ENCODE results near the gene ESR1. TPM values are rescaled to one million over a fixed set of nuclear protein-coding genes. Genes with fewer than 3 reads are reported as not detected.

Gene ESR1
- 1 to 10 TPM in 1 of 4 donors, under 1 TPM in 3; 0.60 to 1.2 (median 0.71) TPM for polyA plus RNA-seq (ENCODE audit: insufficient read length in 4 of 4)

- DNase-seq (ENCODE audit: low read depth in 4 of 4, low spot score in 3 of 4), result peak in 1 of 4 donors; percentile 12
Observed at GRCh38 chr6:151807513-151808370, at the start of gene ESR1. ESR1 (plus strand) TSS chr6:151807682; CDS start chr6:151807913, 231 bp downstream.

DNA sequence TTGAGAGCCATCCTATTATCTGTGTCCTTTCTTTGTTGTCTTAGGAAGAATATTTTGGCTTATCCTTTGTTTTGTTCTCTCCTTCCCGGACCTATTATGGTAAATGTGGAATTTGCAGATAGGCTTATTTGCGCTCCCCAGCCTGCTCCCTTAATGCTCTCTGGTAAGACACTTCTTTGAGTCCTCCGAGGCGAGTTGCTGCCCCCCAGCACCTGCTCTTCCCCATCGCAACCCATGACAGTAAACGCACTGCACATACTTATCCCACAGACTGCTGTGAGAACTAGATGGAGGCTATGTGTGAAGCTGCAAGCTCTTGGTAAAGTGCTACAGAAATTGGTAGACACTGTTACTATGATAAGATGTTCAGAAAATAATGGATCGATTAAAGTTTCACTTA is 47.0 kb upstream of the ESR1 start:
- DNase-seq (ENCODE audit: low read depth in 4 of 4, low spot score in 3 of 4), result no peak

- no peak for DNase-seq (ENCODE audit: low read depth in 4 of 4, low spot score in 3 of 4)
Observed at GRCh38 chr6:151761851-151762250, 45.6 kb upstream of the ESR1 start.

GRCh38 chr6:151762817-151763216 is 44.7 kb upstream of the ESR1 start:
- DNase-seq (ENCODE audit: low read depth in 4 of 4, low spot score in 3 of 4), result no peak

DNA sequence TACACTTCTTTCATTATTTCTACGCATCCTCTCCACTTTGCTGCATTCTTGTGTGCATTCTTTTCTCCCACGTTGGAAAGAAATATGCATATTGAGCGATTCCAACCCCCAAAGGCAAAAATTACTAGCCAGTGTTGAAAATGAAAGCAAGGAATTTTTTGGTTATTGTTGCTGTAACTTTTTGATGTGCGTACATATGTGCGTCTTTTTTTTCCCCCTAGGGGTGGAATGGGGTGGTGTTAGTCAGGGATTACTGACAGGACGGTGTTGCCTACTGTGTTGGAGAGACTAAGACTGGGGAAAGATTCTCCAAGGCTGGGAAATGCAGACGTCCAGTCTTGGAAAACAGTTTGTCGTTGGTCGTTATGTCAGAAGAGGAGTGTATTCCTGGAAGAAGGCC is 44.2 kb upstream of the ESR1 start:
- DNase-seq (ENCODE audit: low read depth in 4 of 4, low spot score in 3 of 4), result no peak

DNA sequence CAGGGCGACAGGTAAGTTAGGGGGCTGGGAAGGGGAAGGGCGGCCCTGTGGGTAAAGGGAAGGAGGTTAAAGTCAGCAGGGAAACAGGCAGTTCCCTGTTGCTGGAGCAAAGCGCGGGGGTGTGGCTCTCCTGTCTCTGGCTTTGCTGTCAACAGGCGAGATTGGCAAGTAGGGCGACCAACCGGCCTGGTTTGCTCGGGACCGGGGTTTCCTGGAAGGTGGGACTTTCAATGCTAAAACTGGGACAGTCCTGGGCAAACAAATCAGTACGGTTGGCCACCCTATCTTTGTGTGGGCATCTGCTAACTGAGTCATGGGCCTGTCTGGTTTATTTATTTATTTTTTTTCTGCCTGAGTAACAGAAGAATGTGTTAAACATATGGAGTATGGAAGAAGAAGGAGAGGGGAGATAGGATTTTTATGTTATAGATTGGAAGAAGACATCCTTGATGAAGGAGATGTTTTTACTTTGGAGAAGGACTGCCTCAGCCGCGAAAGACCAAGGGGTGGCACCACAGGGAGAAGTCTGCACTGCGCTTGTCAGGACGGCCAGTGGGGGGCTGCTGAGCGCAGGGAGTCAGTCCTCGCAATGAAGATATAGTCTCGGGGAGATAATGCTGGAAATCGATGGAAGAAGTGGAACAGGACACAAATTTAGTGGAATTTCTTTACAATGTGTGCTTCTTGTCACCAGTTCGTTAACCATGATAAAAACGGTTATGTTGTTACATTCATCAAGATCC is 43.4 kb upstream of the ESR1 start:
- peak; percentile 20 to 28 (median 24) for DNase-seq (ENCODE audit: low read depth in 4 of 4, low spot score in 3 of 4)

DNA sequence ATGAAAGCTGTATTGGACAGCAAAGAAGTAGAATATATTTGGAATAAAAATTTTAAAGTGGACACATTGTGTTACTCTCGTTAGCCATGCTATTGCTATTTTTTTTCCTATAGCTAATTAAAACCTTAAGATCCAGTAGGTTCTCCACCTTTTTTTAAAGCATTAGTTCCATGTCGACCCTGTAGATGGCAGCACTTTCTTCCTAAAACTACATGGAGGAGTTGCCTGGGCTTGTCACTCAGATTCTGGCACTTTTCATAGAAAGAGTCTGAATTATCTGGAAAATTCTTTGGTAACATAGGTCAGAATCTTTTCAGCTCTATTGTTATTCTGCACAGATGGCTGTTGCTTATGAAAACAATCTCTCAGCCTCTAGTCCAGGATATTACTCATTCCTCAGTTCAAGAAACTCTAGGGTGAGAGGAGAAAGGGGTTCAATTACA is 42.0 kb upstream of the ESR1 start:
- DNase-seq (ENCODE audit: low read depth in 4 of 4, low spot score in 3 of 4), result peak; percentile 29 to 49 (median 44)

DNA sequence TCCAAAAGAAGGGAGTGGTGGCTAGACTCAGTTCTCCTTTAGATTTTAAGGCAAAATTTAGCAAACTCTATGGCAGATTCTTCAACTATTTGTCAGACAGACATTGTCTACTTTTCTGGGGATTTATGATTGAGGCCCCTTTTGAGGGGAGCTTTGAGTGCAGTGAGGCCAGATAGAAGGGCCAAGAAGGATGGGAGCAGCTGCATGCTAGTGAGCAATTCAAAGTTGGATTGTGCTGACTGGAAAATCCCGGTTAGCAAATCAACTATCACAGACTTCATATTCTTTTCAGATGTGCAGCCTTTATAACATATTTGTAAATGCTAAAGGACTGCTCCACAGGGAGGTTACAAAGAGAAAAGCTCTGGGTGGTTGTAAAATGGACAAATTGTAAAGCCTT is 35.0 kb upstream of the ESR1 start:
- DNase-seq (ENCODE audit: low read depth in 4 of 4, low spot score in 3 of 4), result no peak

- DNase-seq (ENCODE audit: low read depth in 4 of 4, low spot score in 3 of 4), result no peak
Observed at GRCh38 chr6:151773382-151773781, 34.1 kb upstream of the ESR1 start.

- no peak for DNase-seq (ENCODE audit: low read depth in 4 of 4, low spot score in 3 of 4)
Observed at GRCh38 chr6:151782560-151782959, 24.9 kb upstream of the ESR1 start.

DNA sequence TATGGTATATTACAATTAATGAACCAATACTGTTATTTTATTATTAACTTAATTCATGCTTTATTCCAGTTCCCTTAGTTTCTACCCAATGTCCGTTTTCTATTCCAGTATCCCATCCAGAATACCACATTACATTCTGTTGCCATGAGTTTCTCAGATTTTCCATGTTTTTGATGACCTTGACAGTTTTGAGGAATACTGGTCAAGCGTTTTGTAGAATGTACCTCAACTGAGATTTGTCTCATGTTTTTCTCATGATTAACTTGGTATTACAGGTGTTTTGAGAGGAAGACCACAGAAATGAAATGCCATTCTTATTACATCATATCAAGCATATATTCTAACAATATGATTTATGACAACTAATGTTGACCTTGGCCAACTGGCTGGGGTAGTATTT is 23.8 kb upstream of the ESR1 start:
- DNase-seq (ENCODE audit: low read depth in 4 of 4, low spot score in 3 of 4), result no peak

DNA sequence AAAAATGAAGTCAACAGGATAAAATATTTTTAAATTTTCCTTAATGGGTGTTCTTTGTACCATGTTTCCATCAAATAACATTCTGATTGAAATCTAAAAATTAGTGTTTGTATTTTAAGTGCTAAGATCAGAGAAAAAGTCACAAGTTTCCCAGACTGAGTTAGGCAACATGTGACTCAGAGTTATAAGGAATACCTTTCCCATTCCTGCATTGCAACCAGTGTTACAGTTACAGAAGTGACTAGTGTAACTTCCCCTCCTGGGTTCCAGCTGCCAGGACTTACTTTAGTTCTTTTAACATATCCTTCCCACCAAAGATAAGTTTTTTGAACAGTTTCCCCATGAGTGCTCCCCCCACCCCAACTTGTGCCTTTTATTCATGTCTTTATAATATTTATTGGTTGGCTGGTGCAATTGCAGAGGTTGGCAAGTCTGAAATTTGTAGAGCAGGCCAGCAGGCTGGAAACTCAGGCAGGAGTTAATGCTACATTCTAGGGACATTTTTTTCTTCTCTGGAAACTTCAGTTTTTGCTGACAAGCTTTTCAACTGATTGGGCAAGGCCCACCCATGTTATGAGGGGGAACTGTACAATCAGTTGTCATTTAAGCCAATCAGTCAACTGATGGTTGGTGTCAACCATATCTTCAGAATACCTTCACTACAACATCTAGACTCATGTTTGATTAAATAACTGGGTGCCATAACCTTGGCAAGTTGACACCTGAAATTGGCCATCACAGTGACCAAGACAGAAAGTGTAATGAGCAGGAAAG is 22.9 kb upstream of the ESR1 start:
- DNase-seq (ENCODE audit: low read depth in 4 of 4, low spot score in 3 of 4), result no peak

DNA sequence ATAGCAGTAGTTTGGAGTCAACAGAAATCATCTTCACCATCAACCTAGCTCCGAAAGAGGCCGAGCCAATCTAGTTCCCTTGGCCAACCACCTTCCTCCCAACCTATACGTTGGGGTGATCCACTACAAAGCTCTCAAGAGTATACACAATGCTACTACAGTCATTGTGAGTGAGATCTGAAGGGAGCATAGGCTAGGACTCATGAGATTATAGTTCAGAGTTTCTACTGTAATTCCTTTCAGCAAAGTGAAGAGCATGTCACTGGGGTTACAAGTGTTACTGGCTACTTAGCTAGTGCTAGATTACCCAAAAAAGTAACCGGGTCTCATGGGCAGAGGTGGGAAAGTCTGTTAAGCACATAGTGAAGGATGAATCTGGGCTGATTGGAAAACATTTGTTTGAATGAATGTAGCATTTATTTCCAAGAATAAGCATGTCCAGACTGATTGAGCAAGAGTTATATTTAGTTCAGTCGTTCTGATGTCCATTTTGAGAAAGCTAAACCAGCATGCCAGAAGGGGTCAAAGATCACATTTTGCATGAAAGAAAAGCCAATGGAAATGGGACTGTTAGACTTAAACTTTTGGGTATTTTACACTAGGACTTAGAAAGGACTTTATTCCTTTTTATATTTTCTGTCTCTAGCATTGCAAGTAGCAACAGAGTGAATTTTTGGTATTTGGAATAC is 10.5 kb upstream of the ESR1 start:
- DNase-seq (ENCODE audit: low read depth in 4 of 4, low spot score in 3 of 4), result no peak

- DNase-seq (ENCODE audit: low read depth in 4 of 4, low spot score in 3 of 4), result no peak
Observed at GRCh38 chr6:151803743-151804142, 3.7 kb upstream of the ESR1 start.

DNA sequence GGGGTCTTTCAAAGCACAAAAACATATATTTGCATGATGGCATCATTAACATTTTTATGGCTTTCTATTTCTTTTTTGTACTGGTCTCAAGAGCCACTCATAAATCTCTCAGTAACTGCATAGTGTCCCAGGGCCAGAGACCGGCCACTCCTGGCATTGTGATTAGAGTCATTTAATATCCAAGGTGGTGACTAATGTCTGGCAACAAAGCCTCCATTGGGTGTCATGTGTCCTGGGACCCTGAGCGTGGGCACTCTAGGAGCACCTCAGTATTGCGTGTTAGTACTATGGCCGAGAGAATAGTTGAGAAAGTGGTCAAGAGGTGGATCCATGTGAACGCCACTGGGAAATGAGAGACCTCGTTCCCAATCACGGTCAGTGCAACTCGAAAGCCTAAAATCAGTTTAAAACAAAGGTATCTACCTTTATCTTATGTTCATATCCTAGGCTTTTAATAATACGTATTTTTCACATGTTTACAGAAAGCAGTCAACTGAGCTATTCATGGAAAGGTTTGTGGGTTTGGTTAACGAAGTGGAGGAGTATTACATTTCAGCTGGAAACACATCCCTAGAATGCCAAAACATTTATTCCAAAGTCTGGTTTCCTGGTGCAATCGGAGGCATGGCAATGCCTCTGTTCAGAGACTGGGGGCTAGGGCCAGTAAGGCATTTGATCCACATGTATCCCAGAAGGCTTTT is 2.7 kb upstream of the ESR1 start:
- DNase-seq (ENCODE audit: low read depth in 4 of 4, low spot score in 3 of 4), result no peak

DNA sequence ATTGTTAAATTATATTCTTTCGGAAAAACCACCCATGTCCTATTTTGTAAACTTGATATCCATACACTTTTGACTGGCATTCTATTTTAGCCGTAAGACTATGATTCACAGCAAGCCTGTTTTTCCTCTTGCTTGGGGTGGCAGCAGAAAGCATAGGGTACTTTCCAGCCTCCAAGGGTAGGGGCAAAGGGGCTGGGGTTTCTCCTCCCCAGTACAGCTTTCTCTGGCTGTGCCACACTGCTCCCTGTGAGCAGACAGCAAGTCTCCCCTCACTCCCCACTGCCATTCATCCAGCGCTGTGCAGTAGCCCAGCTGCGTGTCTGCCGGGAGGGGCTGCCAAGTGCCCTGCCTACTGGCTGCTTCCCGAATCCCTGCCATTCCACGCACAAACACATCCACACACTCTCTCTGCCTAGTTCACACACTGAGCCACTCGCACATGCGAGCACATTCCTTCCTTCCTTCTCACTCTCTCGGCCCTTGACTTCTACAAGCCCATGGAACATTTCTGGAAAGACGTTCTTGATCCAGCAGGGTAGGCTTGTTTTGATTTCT is 2.1 kb upstream of the ESR1 start:
- DNase-seq (ENCODE audit: low read depth in 4 of 4, low spot score in 3 of 4), result no peak

DNA sequence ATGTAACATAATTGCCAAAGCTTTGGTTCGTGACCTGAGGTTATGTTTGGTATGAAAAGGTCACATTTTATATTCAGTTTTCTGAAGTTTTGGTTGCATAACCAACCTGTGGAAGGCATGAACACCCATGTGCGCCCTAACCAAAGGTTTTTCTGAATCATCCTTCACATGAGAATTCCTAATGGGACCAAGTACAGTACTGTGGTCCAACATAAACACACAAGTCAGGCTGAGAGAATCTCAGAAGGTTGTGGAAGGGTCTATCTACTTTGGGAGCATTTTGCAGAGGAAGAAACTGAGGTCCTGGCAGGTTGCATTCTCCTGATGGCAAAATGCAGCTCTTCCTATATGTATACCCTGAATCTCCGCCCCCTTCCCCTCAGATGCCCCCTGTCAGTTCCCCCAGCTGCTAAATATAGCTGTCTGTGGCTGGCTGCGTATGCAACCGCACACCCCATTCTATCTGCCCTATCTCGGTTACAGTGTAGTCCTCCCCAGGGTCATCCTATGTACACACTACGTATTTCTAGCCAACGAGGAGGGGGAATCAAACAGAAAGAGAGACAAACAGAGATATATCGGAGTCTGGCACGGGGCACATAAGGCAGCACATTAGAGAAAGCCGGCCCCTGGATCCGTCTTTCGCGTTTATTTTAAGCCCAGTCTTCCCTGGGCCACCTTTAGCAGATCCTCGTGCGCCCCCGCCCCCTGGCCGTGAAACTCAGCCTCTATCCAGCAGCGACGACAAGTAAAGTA is 547 bp upstream of the ESR1 start:
- no peak for DNase-seq (ENCODE audit: low read depth in 4 of 4, low spot score in 3 of 4)

GRCh38 chr6:151808371-151809241 is 1.1 kb downstream of the ESR1 start:
- DNase-seq (ENCODE audit: low read depth in 4 of 4, low spot score in 3 of 4), result peak in 1 of 4 donors; percentile 16
